ENCODE measurements around the gene NRXN3.

- TF ChIP-seq EZH2phosphoT487 (IDR thresholded peaks at IDR 0.05; ENCODE audit: borderline replicate concordance) (no peak), CTCF (IDR thresholded peaks at IDR 0.05 in 2 of 3, conservative IDR thresholded peaks at IDR 0.05 in 1 of 3; ENCODE audit: borderline replicate concordance in 1 of 3, insufficient read depth in 1 of 3, low read depth in 2 of 3, low read length in 2 of 3) (no peak)
Measured at GRCh38 chr14:79740066-79740601, 1570.0 kb downstream of the NRXN3 start.

Measured in HCT116 (cell line).